ENCODE results near the gene CCR7.

- no peak for TF ChIP-seq POLR2A (IDR thresholded peaks at IDR 0.05; ENCODE audit: low read depth, low read length)
- TF ChIP-seq CTCF (conservative IDR thresholded peaks at IDR 0.05; ENCODE audit: low read depth, low read length), result no peak
Measured at GRCh38 chr17:40541060-40541872, 24.0 kb downstream of the CCR7 start.

Measured in IMR-90 (cell line).